ENCODE measurements around the gene BMPR1B.
A peak's percentile ranks its signal among the peaks of the same experiment; 100 is the strongest.

The BMPR1B gene

DNA sequence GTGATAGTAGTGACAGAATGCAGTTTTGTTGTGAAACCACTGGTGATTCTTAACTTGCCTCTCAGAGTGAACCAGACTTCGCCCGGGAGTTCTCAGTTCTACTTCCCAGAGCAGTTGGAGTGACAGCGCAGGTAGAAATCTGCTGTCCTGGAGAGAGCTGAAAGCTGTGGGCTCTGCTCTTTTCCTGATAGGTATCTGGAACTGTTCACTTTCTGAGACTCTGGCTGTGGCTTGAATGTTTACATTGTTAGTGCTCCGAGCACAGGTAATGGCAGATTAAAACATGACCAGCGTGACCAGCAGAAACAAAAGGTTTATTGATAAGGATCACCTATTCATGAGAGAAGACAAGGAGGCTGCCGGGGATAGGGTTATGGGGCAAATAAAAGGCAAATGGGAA lies 360.7 kb downstream of the BMPR1B start:
- no peak overlapping the region for H3K4me3 ChIP-seq (ENCODE audit: low read depth, low read length)
- POLR2A ChIA-PET, result no interaction called here

GRCh38 chr4:95120456-95120855 lies 362.7 kb downstream of the BMPR1B start:
- TF ChIP-seq ZNF366 (tag by site-specific recombination; conservative IDR thresholded peaks at IDR 0.05) (peak; percentile 71), ZIC2 (tag by site-specific recombination; IDR thresholded peaks at IDR 0.05) (no peak), ZNF140 (tag by site-specific recombination; IDR thresholded peaks at IDR 0.05) (no peak), ZNF596 (tag by site-specific recombination; IDR thresholded peaks at IDR 0.05) (peak; percentile 63; the same call in 1 of the 2 replicates)
- POLR2A ChIA-PET, result no interaction called here
- CTCF ChIA-PET, result no interaction called here

More for the DNA sequence above, 360.7 kb downstream of the BMPR1B start:
- Histone ChIP-seq H3K36me3 (ENCODE audit: control insufficient read depth in 2 of 2, insufficient read depth in 1 of 2, low read length in 2 of 2) (no peaks in the 10 kb centered on the region), H3K4me1 (ENCODE audit: control insufficient read depth, insufficient read depth, low read length) (peaks cover 5% of the 10 kb centered on the region), H3K9me3 (ENCODE audit: control insufficient read depth, insufficient read depth, low read depth, low read length) (no peaks in the 10 kb centered on the region), H3K27ac (ENCODE audit: extremely low read depth, low read depth, low read length) (no peak overlapping the region)
- TF ChIP-seq ZNF626 (tag by site-specific recombination; IDR thresholded peaks at IDR 0.05) (no peak), ZNF121 (tag by site-specific recombination; IDR thresholded peaks at IDR 0.05) (no peak), ZNF404 (tag by site-specific recombination; IDR thresholded peaks at IDR 0.05) (no peak)
- CTCF ChIA-PET, result interaction anchor here (0.6 to 0.8 kb wide), 3 partner anchors 27 to 526 kb away, joined by 3 read pairs; no protein-coding TSS in a partner anchor

GRCh38 chr4:95122001-95122400 lies 364.2 kb downstream of the BMPR1B start:
- ChIA-PET POLR2A (no interaction called here), CTCF (no interaction called here)
- Histone ChIP-seq H3K36me3 (ENCODE audit: control insufficient read depth in 2 of 2, insufficient read depth in 1 of 2, low read length in 2 of 2) (no peaks in the 10 kb centered on the region), H3K4me3 (ENCODE audit: low read depth, low read length) (no peak overlapping the region), H3K27ac (ENCODE audit: extremely low read depth, low read depth, low read length) (no peak overlapping the region), H3K9me3 (ENCODE audit: control insufficient read depth, insufficient read depth, low read depth, low read length) (no peaks in the 10 kb centered on the region), H3K4me1 (ENCODE audit: control insufficient read depth, insufficient read depth, low read length) (peaks cover 5% of the 10 kb centered on the region)
- TF ChIP-seq ZBTB20 (tag by site-specific recombination; IDR thresholded peaks at IDR 0.05) (no peak), ZNF155 (tag by site-specific recombination; IDR thresholded peaks at IDR 0.05) (no peak)

More at GRCh38 chr4:95120456-95120855, 362.7 kb downstream of the BMPR1B start:
- Histone ChIP-seq H3K27ac (ENCODE audit: extremely low read depth, low read depth, low read length) (no peak overlapping the region), H3K4me1 (ENCODE audit: control insufficient read depth, insufficient read depth, low read length) (peaks cover 5% of the 10 kb centered on the region), H3K9me3 (ENCODE audit: control insufficient read depth, insufficient read depth, low read depth, low read length) (no peaks in the 10 kb centered on the region), H3K36me3 (ENCODE audit: control insufficient read depth in 2 of 2, insufficient read depth in 1 of 2, low read length in 2 of 2) (no peaks in the 10 kb centered on the region), H3K4me3 (ENCODE audit: low read depth, low read length) (no peak overlapping the region)

GRCh38 chr4:95124906-95125504 lies 367.2 kb downstream of the BMPR1B start:
- Histone ChIP-seq H3K4me3 (ENCODE audit: low read depth, low read length) (no peak overlapping the region), H3K9me3 (ENCODE audit: control insufficient read depth, insufficient read depth, low read depth, low read length) (no peaks in the 10 kb centered on the region), H3K4me1 (ENCODE audit: control insufficient read depth, insufficient read depth, low read length) (peaks cover 2% of the 10 kb centered on the region; the same call in 1 of the 2 replicates), H3K27ac (ENCODE audit: extremely low read depth, low read depth, low read length) (no peak overlapping the region), H3K36me3 (ENCODE audit: control insufficient read depth in 2 of 2, insufficient read depth in 1 of 2, low read length in 2 of 2) (no peaks in the 10 kb centered on the region)
- TF ChIP-seq ZNF654 (tag by site-specific recombination; IDR thresholded peaks at IDR 0.05; ENCODE audit: low read depth) (peak; percentile 52), PRDM1 (tag by site-specific recombination; IDR thresholded peaks at IDR 0.05) (peak; percentile 38; the same call in 1 of the 2 replicates), SP7 (tag by site-specific recombination; IDR thresholded peaks at IDR 0.05) (no peak), GFI1B (tag by site-specific recombination; IDR thresholded peaks at IDR 0.05) (no peak), IKZF3 (tag by site-specific recombination; IDR thresholded peaks at IDR 0.05) (0 out of 2 replicates have a peak, but pooled peaks have one; percentile 24), ZSCAN4 (tag by site-specific recombination; IDR thresholded peaks at IDR 0.05) (no peak), ZNF747 (tag by site-specific recombination; IDR thresholded peaks at IDR 0.05) (no peak)
- CTCF ChIA-PET, result interaction anchor here (0.6 to 2.6 kb wide), 14 partner anchors 10 to 989 kb away, joined by 3 to 13 read pairs (median 3); no protein-coding TSS in a partner anchor
- POLR2A ChIA-PET, result no interaction called here

All from HEK293 (cell line).